OCI-LY3 (cell line): Measurements from ENCODE around the gene FLVCR1.

ENCODE experiments used
- EZH2phosphoT487 ChIP-seq: fragments of 200-600 bp; shearing (Covaris generic); IDR thresholded peaks from 2 replicates; pipeline ENCODE4 v1.6.1; 2018; ENCODE audit warnings: antibody characterized with exemption, mixed run types, low read depth
- TF ChIP-seq, protein P1 (sequence below): fragments of 200-600, 300-600 bp; sonication (generic); IDR thresholded peaks from 2 replicates; pipeline ENCODE4 v1.5.1; 2014; ENCODE audit warnings: antibody characterized with exemption, low read length, low read depth

DNA sequence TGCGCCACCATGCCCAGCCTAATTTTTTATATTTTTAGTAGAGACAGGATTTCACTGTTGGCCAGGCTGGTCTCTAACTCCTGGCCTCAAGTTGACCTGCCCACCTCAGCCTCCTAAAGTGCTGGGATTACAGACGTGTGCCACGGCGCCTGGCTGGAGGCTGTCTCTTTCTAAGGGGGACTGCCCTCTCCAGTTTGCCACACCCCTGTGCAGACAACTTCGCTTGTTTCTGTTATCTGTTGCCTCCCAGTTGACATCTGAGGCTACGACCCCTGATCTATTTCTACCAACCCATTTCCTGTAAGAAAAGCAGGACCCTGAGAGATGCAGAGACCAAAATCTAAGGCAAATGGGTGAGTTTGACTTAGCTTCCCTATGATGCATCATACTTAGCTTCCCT, 68.3 kb downstream of the FLVCR1 start:
- TF ChIP-seq, protein P1, sequence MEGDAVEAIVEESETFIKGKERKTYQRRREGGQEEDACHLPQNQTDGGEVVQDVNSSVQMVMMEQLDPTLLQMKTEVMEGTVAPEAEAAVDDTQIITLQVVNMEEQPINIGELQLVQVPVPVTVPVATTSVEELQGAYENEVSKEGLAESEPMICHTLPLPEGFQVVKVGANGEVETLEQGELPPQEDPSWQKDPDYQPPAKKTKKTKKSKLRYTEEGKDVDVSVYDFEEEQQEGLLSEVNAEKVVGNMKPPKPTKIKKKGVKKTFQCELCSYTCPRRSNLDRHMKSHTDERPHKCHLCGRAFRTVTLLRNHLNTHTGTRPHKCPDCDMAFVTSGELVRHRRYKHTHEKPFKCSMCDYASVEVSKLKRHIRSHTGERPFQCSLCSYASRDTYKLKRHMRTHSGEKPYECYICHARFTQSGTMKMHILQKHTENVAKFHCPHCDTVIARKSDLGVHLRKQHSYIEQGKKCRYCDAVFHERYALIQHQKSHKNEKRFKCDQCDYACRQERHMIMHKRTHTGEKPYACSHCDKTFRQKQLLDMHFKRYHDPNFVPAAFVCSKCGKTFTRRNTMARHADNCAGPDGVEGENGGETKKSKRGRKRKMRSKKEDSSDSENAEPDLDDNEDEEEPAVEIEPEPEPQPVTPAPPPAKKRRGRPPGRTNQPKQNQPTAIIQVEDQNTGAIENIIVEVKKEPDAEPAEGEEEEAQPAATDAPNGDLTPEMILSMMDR = no peak
- no peak for TF ChIP-seq EZH2phosphoT487
